Peyer's patch (tissue), 4 donors: Measurements from ENCODE around the gene MACROD2. TPM values are rescaled to one million over a fixed set of nuclear protein-coding genes. Genes with fewer than 3 reads are reported as not detected.

Source experiments
- DNase-seq, 3 donors: peaks; one replicate each; pipeline ENCODE4 v3.0.0-alpha.2; 2017 to 2019
- H3K27ac ChIP-seq, 4 donors: fragments of 200-600 bp; sonication (generic); one replicate each; pipeline ENCODE4 v1.5.1; 2016 to 2019
- H3K27me3 ChIP-seq, 2 donors: fragments of 200-600 bp; sonication (generic); one replicate each; pipeline ENCODE4 v1.5.1; 2019
- H3K36me3 ChIP-seq, 3 donors: fragments of 200-600 bp; sonication (generic); one replicate each; pipeline ENCODE4 v1.5.1; 2016 to 2019
- H3K4me1 ChIP-seq, 4 donors: fragments of 200-600 bp; sonication (generic); one replicate each; pipeline ENCODE4 v1.5.1; 2016 to 2019
- H3K4me3 ChIP-seq, 4 donors: fragments of 200-600 bp; sonication (generic); 1 replicate in 3 of 4; 2 replicates in 1 of 4; pipeline ENCODE4 v1.5.1; 2016 to 2019; ENCODE audit warnings: mild to moderate bottlenecking in 1 of 4
- H3K9me3 ChIP-seq, 4 donors: fragments of 200-600 bp; sonication (generic); one replicate each; pipeline ENCODE4 v1.5.1; 2016 to 2019; ENCODE audit warnings: mild to moderate bottlenecking in 1 of 4
- CTCF ChIP-seq, 6 experiments: fragments of 450-650 bp in 4 of 6; fragments of 200-600 bp in 2 of 6; sonication (generic) in 1 of 6; IDR thresholded peaks; one replicate each; pipeline ENCODE4 v1.5.1; 2017 to 2019; ENCODE audit warnings: antibody characterized with exemption in 6 of 6, mild to moderate bottlenecking in 3 of 6, moderate library complexity in 1 of 6
- POLR2A ChIP-seq, 2 donors: fragments of 450-650 bp; IDR thresholded peaks; one replicate each; pipeline ENCODE4 v1.5.1; 2017; ENCODE audit warnings: antibody characterized with exemption in 2 of 2, mild to moderate bottlenecking in 2 of 2, moderate library complexity in 2 of 2
- total RNA-seq, 4 donors: library from RNA; depleted of rRNA; stranded (reverse); fragments of >200 nt; gene quantifications; one replicate each; pipeline ENCODE4 v1.1.0, GENCODE V29; 2016

MACROD2 gene
- total RNA-seq, 4 donors from 2014 or later, result 2.5 to 10.7 (median 6.5) TPM

GRCh38 chr20:15767999-15768741 lies 1772.9 kb downstream of the MACROD2 start:
- TF ChIP-seq CTCF (IDR thresholded peaks at IDR 0.05) (no peak), POLR2A (IDR thresholded peaks at IDR 0.05) (no peak)
- Histone ChIP-seq H3K4me3 (no peak overlapping the region), H3K9me3 (no peaks in the 10 kb centered on the region), H3K4me1 (no peaks in the 10 kb centered on the region), H3K27ac (no peak overlapping the region), H3K27me3 (no peaks in the 10 kb centered on the region), H3K36me3 (no peaks in the 10 kb centered on the region)
- DNase-seq, result no peak

- no peak for TF ChIP-seq POLR2A (IDR thresholded peaks at IDR 0.05)
- TF ChIP-seq CTCF (IDR thresholded peaks at IDR 0.05), result no peak
- Histone ChIP-seq H3K4me3 (no peak overlapping the region), H3K27me3 (no peaks in the 10 kb centered on the region), H3K36me3 (no peaks in the 10 kb centered on the region), H3K27ac (no peak overlapping the region), H3K4me1 (no peaks in the 10 kb centered on the region), H3K9me3 (no peaks in the 10 kb centered on the region)
- no peak for DNase-seq
Observed at GRCh38 chr20:15772826-15773225, 1777.5 kb downstream of the MACROD2 start.

- no peaks in the 10 kb centered on the region for H3K4me1 ChIP-seq
Observed at GRCh38 chr20:15774926-15775325, 1779.6 kb downstream of the MACROD2 start.

GRCh38 chr20:15776770-15777466 lies 1781.6 kb downstream of the MACROD2 start:
- no peak for DNase-seq
- Histone ChIP-seq H3K9me3 (no peaks in the 10 kb centered on the region), H3K27me3 (no peaks in the 10 kb centered on the region), H3K27ac (no peak overlapping the region), H3K36me3 (no peaks in the 10 kb centered on the region), H3K4me1 (no peaks in the 10 kb centered on the region), H3K4me3 (no peak overlapping the region)
- no peak for TF ChIP-seq CTCF (IDR thresholded peaks at IDR 0.05)

More at GRCh38 chr20:15774926-15775325, 1779.6 kb downstream of the MACROD2 start:
- Histone ChIP-seq H3K9me3 (no peaks in the 10 kb centered on the region), H3K27ac (no peak overlapping the region), H3K4me3 (no peak overlapping the region), H3K27me3 (no peaks in the 10 kb centered on the region), H3K36me3 (no peaks in the 10 kb centered on the region)
- TF ChIP-seq POLR2A (IDR thresholded peaks at IDR 0.05) (no peak), CTCF (IDR thresholded peaks at IDR 0.05) (no peak)
- no peak for DNase-seq

GRCh38 chr20:15784020-15784419 lies 1788.7 kb downstream of the MACROD2 start:
- no peak overlapping the region for H3K27ac ChIP-seq
- no peaks in the 10 kb centered on the region for H3K4me1 ChIP-seq
- H3K9me3 ChIP-seq, result no peaks in the 10 kb centered on the region
- no peaks in the 10 kb centered on the region for H3K27me3 ChIP-seq
- TF ChIP-seq POLR2A (IDR thresholded peaks at IDR 0.05) (no peak), CTCF (IDR thresholded peaks at IDR 0.05) (no peak)
- no peak for DNase-seq
- H3K36me3 ChIP-seq, result no peaks in the 10 kb centered on the region
- no peak overlapping the region for H3K4me3 ChIP-seq
